IMR-90 (cell line): ENCODE results near the gene RAB15. TPM values are rescaled to one million over a fixed set of nuclear protein-coding genes. Genes with fewer than 3 reads are reported as not detected.

Experiments
- ATAC-seq: fragments of 200-7000 bp; cut with Tn5 transposase; 2 replicates; pipeline ENCODE4 v1.9.1; 2020; ENCODE audit warnings: low read depth, mild to moderate bottlenecking, moderate library complexity
- BruUV-seq: library from RNA; stranded (reverse); fragments of 400-500 nt; replicated peaks from 2 replicates; lab custom pipeline; 2021; lab: Mats Ljungman, UMichigan
- CTCF ChIA-PET: fragments of 300-600 bp; formaldehyde crosslinking; extraction: SDS; loops from one replicate; lab custom pipeline; 2021; ENCODE audit warnings: antibody characterized with exemption; lab: Yijun Ruan, JAX
- POLR2A ChIA-PET: fragments of 300-600 bp; sonication (Branson Sonifier 250); formaldehyde crosslinking; loops from one replicate; lab custom pipeline; 2022; ENCODE audit warnings: antibody characterized with exemption; ENCODE audit not compliant: unreplicated experiment; lab: Charles Lee
- DNase-seq: peaks from one replicate; pipeline ENCODE4 v3.0.0; 2013
- H2AFZ ChIP-seq: replicated peaks from 2 replicates; pipeline ENCODE3; 2013; ENCODE audit warnings: low read length, mild to moderate bottlenecking; ENCODE audit not compliant: poor library complexity
- H2AK5ac ChIP-seq: 2 replicates; pipeline ENCODE4 v1.6.1; 2013; ENCODE audit warnings: low read depth, low read length, inconsistent platforms
- H2AK9ac ChIP-seq: replicated peaks from 2 replicates; pipeline ENCODE3; 2013; ENCODE audit warnings: mild to moderate bottlenecking, low read depth, low read length, moderate library complexity; ENCODE audit not compliant: poor library complexity
- H2BK120ac ChIP-seq: 2 replicates; pipeline ENCODE4 v1.6.1; 2013; ENCODE audit warnings: low read depth, low read length, inconsistent platforms
- H2BK15ac ChIP-seq: 3 replicates; pipeline ENCODE4 v1.6.1; 2013; ENCODE audit warnings: low read depth, low read length, inconsistent platforms
- H2BK20ac ChIP-seq: 2 replicates; pipeline ENCODE4 v1.6.1; 2013; ENCODE audit warnings: low read depth, mild to moderate bottlenecking, inconsistent platforms, low read length, moderate library complexity
- H2BK5ac ChIP-seq: 2 replicates; pipeline ENCODE4 v1.6.1; 2013; ENCODE audit warnings: mild to moderate bottlenecking, low read depth, low read length, inconsistent platforms; ENCODE audit not compliant: poor library complexity, severe bottlenecking
- H3K14ac ChIP-seq: replicated peaks from 2 replicates; pipeline ENCODE4 v1.6.1; 2013; ENCODE audit warnings: low read depth, low read length, inconsistent platforms
- H3K18ac ChIP-seq: 2 replicates; pipeline ENCODE4 v1.6.1; 2013; ENCODE audit warnings: low read depth, low read length, control low read depth
- H3K23ac ChIP-seq: 2 replicates; pipeline ENCODE4 v1.6.1; 2013; ENCODE audit warnings: low read depth, low read length, inconsistent platforms
- H3K27ac ChIP-seq: 2 replicates; pipeline ENCODE4 v1.5.1; 2013; ENCODE audit warnings: mild to moderate bottlenecking, control low read depth, low read length; ENCODE audit not compliant: insufficient read depth
- H3K27me3 ChIP-seq: 2 replicates; pipeline ENCODE4 v1.6.1; 2013; ENCODE audit warnings: low read length; ENCODE audit not compliant: control insufficient read depth, insufficient read depth
- H3K36me3 ChIP-seq: 2 replicates; pipeline ENCODE4 v1.6.1; 2013; ENCODE audit warnings: low read length, mixed read lengths; ENCODE audit not compliant: control insufficient read depth, insufficient read depth
- H3K4ac ChIP-seq: 2 replicates; pipeline ENCODE4 v1.6.1; 2013; ENCODE audit warnings: low read depth, low read length, inconsistent platforms
- H3K4me1 ChIP-seq: 2 replicates; pipeline ENCODE4 v1.6.1; 2013; ENCODE audit warnings: low read length, mixed read lengths; ENCODE audit not compliant: control insufficient read depth, insufficient read depth
- H3K4me2 ChIP-seq: 2 replicates; pipeline ENCODE4 v1.6.1; 2013; ENCODE audit warnings: low read depth, mild to moderate bottlenecking, control low read depth, low read length, moderate library complexity
- H3K4me3 ChIP-seq: 2 replicates; pipeline ENCODE4 v1.5.1; 2013; ENCODE audit warnings: low read depth, mild to moderate bottlenecking, control low read depth, low read length, moderate library complexity; ENCODE audit not compliant: insufficient read depth
- H3K56ac ChIP-seq: 2 replicates; pipeline ENCODE4 v1.6.1; 2013; ENCODE audit warnings: low read length, inconsistent platforms; ENCODE audit not compliant: insufficient read depth; ENCODE audit errors: extremely low read depth
- H3K79me1 ChIP-seq, 2 experiments: 2 replicates each; pipeline ENCODE4 v1.6.1; 2013; ENCODE audit warnings: low read length in 2 of 2, inconsistent platforms in 1 of 2, low read depth in 1 of 2
- H3K9ac ChIP-seq: 2 replicates; pipeline ENCODE4 v1.6.1; 2013; ENCODE audit warnings: low read depth, low read length, control low read depth
- H3K9me1 ChIP-seq: 2 replicates; pipeline ENCODE4 v1.6.1; 2013; ENCODE audit warnings: low read length, inconsistent platforms; ENCODE audit not compliant: insufficient read depth
- H3K9me3 ChIP-seq: 2 replicates; pipeline ENCODE4 v1.6.1; 2013; ENCODE audit warnings: low read length; ENCODE audit not compliant: control insufficient read depth, insufficient read depth
- H4K20me1 ChIP-seq: 2 replicates; pipeline ENCODE4 v1.6.1; 2013; ENCODE audit warnings: low read length, inconsistent platforms; ENCODE audit not compliant: insufficient read depth
- H4K5ac ChIP-seq: 2 replicates; pipeline ENCODE4 v1.6.1; 2013; ENCODE audit warnings: mild to moderate bottlenecking, low read depth, low read length, control low read depth
- H4K8ac ChIP-seq, 2 experiments: 2 replicates each; pipeline ENCODE4 v1.6.1; 2013; ENCODE audit warnings: low read depth in 2 of 2, low read length in 2 of 2, control low read depth in 1 of 2, inconsistent platforms in 1 of 2
- H4K91ac ChIP-seq: 2 replicates; pipeline ENCODE4 v1.6.1; 2013; ENCODE audit warnings: low read depth, low read length, inconsistent platforms; ENCODE audit not compliant: insufficient read depth
- BHLHE40 ChIP-seq: fragments of 150-350 bp; IDR thresholded peaks from 2 replicates; pipeline ENCODE4 v1.6.1; 2016; ENCODE audit warnings: mild to moderate bottlenecking, low read depth, low read length
- CEBPB ChIP-seq: IDR thresholded peaks from 2 replicates; pipeline ENCODE4 v1.6.1; 2012; ENCODE audit warnings: low read depth, low read length, improper control_type of control experiment
- CHD1 ChIP-seq: IDR thresholded peaks from 2 replicates; pipeline ENCODE4 v1.6.1; 2012; ENCODE audit warnings: low read depth, low read length, improper control_type of control experiment
- CTCF ChIP-seq: conservative IDR thresholded peaks from 2 replicates; pipeline ENCODE4 v1.5.1; 2012; ENCODE audit warnings: mild to moderate bottlenecking, low read depth, low read length, improper control_type of control experiment
- ELK1 ChIP-seq: fragments of 150-350 bp; IDR thresholded peaks from 2 replicates; pipeline ENCODE4 v1.6.1; 2016; ENCODE audit warnings: low read depth, mild to moderate bottlenecking, low read length, moderate library complexity, borderline replicate concordance
- FOS ChIP-seq: fragments of 150-350 bp; IDR thresholded peaks from 2 replicates; pipeline ENCODE4 v1.6.1; 2016; ENCODE audit warnings: low read depth, low read length
- MAFK ChIP-seq: IDR thresholded peaks from 2 replicates; pipeline ENCODE4 v1.6.1; 2012; ENCODE audit warnings: low read depth, low read length, improper control_type of control experiment
- MAZ ChIP-seq: IDR thresholded peaks from 2 replicates; pipeline ENCODE4 v1.6.1; 2012; ENCODE audit warnings: low read depth, mild to moderate bottlenecking, low read length, improper control_type of control experiment, moderate library complexity, borderline replicate concordance
- MXI1 ChIP-seq: IDR thresholded peaks from 2 replicates; pipeline ENCODE4 v1.6.1; 2012; ENCODE audit warnings: low read depth, mild to moderate bottlenecking, low read length, moderate library complexity, borderline replicate concordance
- NFE2L2 ChIP-seq: fragments of 150-350 bp; IDR thresholded peaks from 2 replicates; pipeline ENCODE4 v1.6.1; 2016; ENCODE audit warnings: low read depth, mild to moderate bottlenecking, low read length
- POLR2A ChIP-seq: IDR thresholded peaks from 2 replicates; pipeline ENCODE4 v1.6.1; 2012; ENCODE audit warnings: mild to moderate bottlenecking, low read depth, low read length
- RAD21 ChIP-seq: IDR thresholded peaks from 2 replicates; pipeline ENCODE4 v1.6.1; 2012; ENCODE audit warnings: low read length, improper control_type of control experiment
- RCOR1 ChIP-seq: IDR thresholded peaks from 2 replicates; pipeline ENCODE4 v1.6.1; 2012; ENCODE audit warnings: mild to moderate bottlenecking, low read length, improper control_type of control experiment; ENCODE audit not compliant: insufficient replicate concordance
- RFX5 ChIP-seq: IDR thresholded peaks from 2 replicates; pipeline ENCODE4 v1.8.0; 2012; ENCODE audit warnings: low read depth, mild to moderate bottlenecking, low read length, moderate library complexity
- SMC3 ChIP-seq: fragments of 150-350 bp; IDR thresholded peaks from 2 replicates; pipeline ENCODE4 v1.6.1; 2016; ENCODE audit warnings: low read depth, mild to moderate bottlenecking, antibody characterized with exemption, low read length, moderate library complexity
- USF2 ChIP-seq: fragments of 150-350 bp; IDR thresholded peaks from 2 replicates; pipeline ENCODE4 v1.6.1; 2017; ENCODE audit warnings: mild to moderate bottlenecking, antibody characterized with exemption, low read length, low read depth
- WGBS, 2 experiments: methylation state at CpG; one replicate each; pipeline versions ENCODE4 v1.1.5 to v1.1.7; 2013; ENCODE audit warnings: missing lambda C conversion rate in 2 of 2; ENCODE audit not compliant: insufficient read length in 1 of 2; ENCODE audit errors: extremely low coverage in 2 of 2; 5-methylcytosine and 5-hydroxymethylcytosine counted together
- dilution Hi-C: fragments of 300-500 bp; cut with HindIII; formaldehyde crosslinking; loops from one replicate; pipeline ENCODE4 v1.14.3; 2018; ENCODE audit warnings: low sequenced_read_pairs; ENCODE audit not compliant: unreplicated experiment
- in situ Hi-C: fragments of 300-500 bp; cut with MboI; formaldehyde crosslinking; loops from 3 replicates; pipeline ENCODE4 v1.14.3; 2019; ENCODE audit warnings: low sequenced_read_pairs, inconsistent platforms, mixed read lengths
- intact Hi-C: fragments of 100-400 bp; cut with micrococcal nuclease; formaldehyde crosslinking; loops from 2 replicates; pipeline ENCODE4 v1.10.0; 2022
- polyA plus RNA-seq, 3 experiments: library from polyadenylated mRNA; depleted of rRNA; stranded (reverse); fragments of >200 nt; gene quantifications; 2 replicates each; pipeline ENCODE4 v1.2.3, GENCODE V29; 2012; ENCODE audit warnings: low replicate concordance in 1 of 3
- total RNA-seq: library from RNA; depleted of rRNA; stranded (reverse); fragments of >200 nt; gene quantifications from 2 replicates; pipeline ENCODE4 v1.2.3, GENCODE V29; 2012

Gene RAB15
- total and polyA plus RNA-seq, 2 of the 4 experiments (the other 2 are of a cell fraction): 3.4 to 7.8 TPM

GRCh38 chr14:64971491-64971942 is 619 bp downstream of the RAB15 start:
- Histone ChIP-seq H4K5ac (no peak overlapping the region), H3K18ac (no peak overlapping the region), H3K23ac (peak overlapping the region; percentile 77), H3K14ac (peak overlapping the region; percentile 76; the same call in 1 of the 2 replicates), H2AFZ (peak overlapping the region; percentile 91), H3K27me3 (peaks cover 1% of the 10 kb centered on the region; the same call in 1 of the 2 replicates), H3K9ac (peak overlapping the region; percentile 75), H3K4me1 (peaks cover 6% of the 10 kb centered on the region), H3K79me1 (no peaks in the 10 kb centered on the region; a peak in 2 of 4 replicates), H3K56ac (no peak overlapping the region), H2BK5ac (no peak overlapping the region), H3K36me3 (no peaks in the 10 kb centered on the region; the same call in 1 of the 2 replicates), H2BK15ac (no peak overlapping the region), H3K9me3 (no peaks in the 10 kb centered on the region), H4K91ac (no peak overlapping the region), H3K9me1 (no peaks in the 10 kb centered on the region), H2AK9ac (peak overlapping the region; percentile 71), H3K4me3 (peak overlapping the region; percentile 93), H2AK5ac (no peak overlapping the region), H3K4me2 (peak overlapping the region; percentile 94), H2BK20ac (no peak overlapping the region), H4K20me1 (no peaks in the 10 kb centered on the region), H3K4ac (no peak overlapping the region), H3K27ac (peak overlapping the region; percentile 32; the same call in 1 of the 2 replicates), H2BK120ac (no peak overlapping the region), H4K8ac (peak overlapping the region in 1 of 2 experiments; percentile 40; a peak in 1 of 4 replicates)
- POLR2A ChIA-PET: interaction anchor here (0.6 to 0.7 kb wide), 2 partner anchors 13 to 103 kb away, joined by 4 to 5 read pairs; no protein-coding TSS in a partner anchor
- DNase-seq (no peak), ATAC-seq (no peak)
- no TSS peak for BruUV-seq
- intact Hi-C loops (no loop called here), dilution Hi-C loops (no loop called here), in situ Hi-C loops (no loop called here)
- WGBS, 2 experiments: no CpG with 5 or more reads among the region's 31 CpGs
- CTCF ChIA-PET: no interaction called here
- TF ChIP-seq RAD21 (no peak), CTCF (no peak), FOS (no peak), USF2 (no peak), POLR2A (no peak), SMC3 (no peak), MXI1 (no peak), ELK1 (no peak), RCOR1 (no peak), CEBPB (no peak), MAZ (no peak), BHLHE40 (no peak), MAFK (no peak), CHD1 (no peak), RFX5 (no peak), NFE2L2 (no peak)
